OCI-LY3 (cell line): Measurements from ENCODE around the gene LIN28B.

Source experiments
- EZH2phosphoT487 ChIP-seq: fragments of 200-600 bp; shearing (Covaris generic); IDR thresholded peaks from 2 replicates; pipeline ENCODE4 v1.6.1; 2018; ENCODE audit warnings: antibody characterized with exemption, mixed run types, low read depth
- TF ChIP-seq, protein P1 (sequence below): fragments of 200-600, 300-600 bp; sonication (generic); IDR thresholded peaks from 2 replicates; pipeline ENCODE4 v1.5.1; 2014; ENCODE audit warnings: antibody characterized with exemption, low read length, low read depth

DNA sequence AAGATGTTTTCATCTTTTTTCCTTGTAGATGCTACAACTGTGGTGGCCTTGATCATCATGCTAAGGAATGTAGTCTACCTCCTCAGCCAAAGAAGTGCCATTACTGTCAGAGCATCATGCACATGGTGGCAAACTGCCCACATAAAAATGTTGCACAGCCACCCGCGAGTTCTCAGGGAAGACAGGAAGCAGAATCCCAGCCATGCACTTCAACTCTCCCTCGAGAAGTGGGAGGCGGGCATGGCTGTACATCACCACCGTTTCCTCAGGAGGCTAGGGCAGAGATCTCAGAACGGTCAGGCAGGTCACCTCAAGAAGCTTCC is 121.4 kb downstream of the LIN28B start:
- TF ChIP-seq, protein P1, sequence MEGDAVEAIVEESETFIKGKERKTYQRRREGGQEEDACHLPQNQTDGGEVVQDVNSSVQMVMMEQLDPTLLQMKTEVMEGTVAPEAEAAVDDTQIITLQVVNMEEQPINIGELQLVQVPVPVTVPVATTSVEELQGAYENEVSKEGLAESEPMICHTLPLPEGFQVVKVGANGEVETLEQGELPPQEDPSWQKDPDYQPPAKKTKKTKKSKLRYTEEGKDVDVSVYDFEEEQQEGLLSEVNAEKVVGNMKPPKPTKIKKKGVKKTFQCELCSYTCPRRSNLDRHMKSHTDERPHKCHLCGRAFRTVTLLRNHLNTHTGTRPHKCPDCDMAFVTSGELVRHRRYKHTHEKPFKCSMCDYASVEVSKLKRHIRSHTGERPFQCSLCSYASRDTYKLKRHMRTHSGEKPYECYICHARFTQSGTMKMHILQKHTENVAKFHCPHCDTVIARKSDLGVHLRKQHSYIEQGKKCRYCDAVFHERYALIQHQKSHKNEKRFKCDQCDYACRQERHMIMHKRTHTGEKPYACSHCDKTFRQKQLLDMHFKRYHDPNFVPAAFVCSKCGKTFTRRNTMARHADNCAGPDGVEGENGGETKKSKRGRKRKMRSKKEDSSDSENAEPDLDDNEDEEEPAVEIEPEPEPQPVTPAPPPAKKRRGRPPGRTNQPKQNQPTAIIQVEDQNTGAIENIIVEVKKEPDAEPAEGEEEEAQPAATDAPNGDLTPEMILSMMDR, result no peak
- no peak for TF ChIP-seq EZH2phosphoT487
